Measurements from ENCODE around the gene SMYD5. TPM values are rescaled to one million over a fixed set of nuclear protein-coding genes. Genes with fewer than 3 reads are reported as not detected.

Gene SMYD5
- total RNA-seq, 1 experiment from 2014 or later, result 28.3 TPM

- Histone ChIP-seq H3K79me2 (ENCODE audit: low read depth) (peaks cover 89% of the 10 kb centered on the region), H3K9me3 (ENCODE audit: insufficient read depth, low read depth) (no peaks in the 10 kb centered on the region), H3K27me3 (ENCODE audit: insufficient read depth, low read depth) (no peaks in the 10 kb centered on the region), H2AFZ (no peak overlapping the region), H3F3A (ENCODE audit: insufficient read depth, low read depth) (peaks cover 19% of the 10 kb centered on the region), H3K27ac (no peak overlapping the region), H3K4me1 (replicated peaks; ENCODE audit: insufficient read depth) (peaks cover 20% of the 10 kb centered on the region), H3K4me2 (no peak overlapping the region), H3K9me2 (ENCODE audit: insufficient read depth) (no peaks in the 10 kb centered on the region), H4K20me1 (ENCODE audit: insufficient read depth) (peaks cover 66% of the 10 kb centered on the region), H3K4me3 (no peak overlapping the region), H3K36me3 (ENCODE audit: low read depth) (peaks cover 27% of the 10 kb centered on the region)
- DNase-seq, result no peak
- POLR2A ChIA-PET (ENCODE audit: unreplicated experiment), result no interaction called here
- CTCF ChIA-PET, result no interaction called here
- BruUV-seq (replicated peaks), result no TSS peak
- TF ChIP-seq EZH2 (IDR thresholded peaks at IDR 0.05; ENCODE audit: low read depth), result no peak
- TF ChIP-seq CTCF (conservative IDR thresholded peaks at IDR 0.05), result no peak
- intact Hi-C loops (cut with micrococcal nuclease; ENCODE audit: unreplicated experiment), result loop anchor here (10.0 kb wide), 1 partner anchor 147 kb away; the partner anchor contains the start of gene ALMS1
Measured at GRCh38 chr2:73238149-73238548, 24.1 kb downstream of the SMYD5 start.

- TF ChIP-seq EZH2 (IDR thresholded peaks at IDR 0.05; ENCODE audit: low read depth), result no peak
- TF ChIP-seq CTCF (conservative IDR thresholded peaks at IDR 0.05), result no peak
- Histone ChIP-seq H4K20me1 (ENCODE audit: insufficient read depth) (peaks cover 73% of the 10 kb centered on the region), H3K4me3 (no peak overlapping the region), H3K27me3 (ENCODE audit: insufficient read depth, low read depth) (no peaks in the 10 kb centered on the region), H3K4me2 (no peak overlapping the region), H3K9me3 (ENCODE audit: insufficient read depth, low read depth) (no peaks in the 10 kb centered on the region), H3K79me2 (ENCODE audit: low read depth) (peaks cover 94% of the 10 kb centered on the region), H3F3A (ENCODE audit: insufficient read depth, low read depth) (peaks cover 21% of the 10 kb centered on the region), H3K27ac (no peak overlapping the region), H3K4me1 (replicated peaks; ENCODE audit: insufficient read depth) (peaks cover 27% of the 10 kb centered on the region), H3K9me2 (ENCODE audit: insufficient read depth) (no peaks in the 10 kb centered on the region), H2AFZ (no peak overlapping the region), H3K36me3 (ENCODE audit: low read depth) (peaks cover 32% of the 10 kb centered on the region)
- ChIA-PET CTCF (no interaction called here), POLR2A (ENCODE audit: unreplicated experiment) (no interaction called here)
- no peak for DNase-seq
- BruUV-seq (replicated peaks), result no TSS peak
- intact Hi-C loops (cut with micrococcal nuclease; ENCODE audit: unreplicated experiment), result loop anchor here (10.0 kb wide), 1 partner anchor 146 kb away; the partner anchor contains the start of gene ALMS1
Measured at GRCh38 chr2:73238976-73239375, 24.9 kb downstream of the SMYD5 start.

- ChIA-PET POLR2A (ENCODE audit: unreplicated experiment) (no interaction called here), CTCF (no interaction called here)
- Histone ChIP-seq H3F3A (ENCODE audit: insufficient read depth, low read depth) (peaks cover 27% of the 10 kb centered on the region), H3K4me3 (no peak overlapping the region), H3K4me2 (no peak overlapping the region), H3K79me2 (ENCODE audit: low read depth) (peaks cover 91% of the 10 kb centered on the region), H3K27ac (no peak overlapping the region), H3K4me1 (replicated peaks; ENCODE audit: insufficient read depth) (peaks cover 32% of the 10 kb centered on the region), H3K27me3 (ENCODE audit: insufficient read depth, low read depth) (no peaks in the 10 kb centered on the region), H3K9me2 (ENCODE audit: insufficient read depth) (no peaks in the 10 kb centered on the region), H3K9me3 (ENCODE audit: insufficient read depth, low read depth) (no peaks in the 10 kb centered on the region), H3K36me3 (ENCODE audit: low read depth) (peaks cover 38% of the 10 kb centered on the region), H2AFZ (no peak overlapping the region), H4K20me1 (ENCODE audit: insufficient read depth) (peaks cover 81% of the 10 kb centered on the region)
- intact Hi-C loops (cut with micrococcal nuclease; ENCODE audit: unreplicated experiment), result loop anchor here (10.0 kb wide), 1 partner anchor 145 kb away; the partner anchor contains the start of gene ALMS1
- TF ChIP-seq CTCF (conservative IDR thresholded peaks at IDR 0.05) (no peak), EZH2 (IDR thresholded peaks at IDR 0.05; ENCODE audit: low read depth) (no peak)
- no peak for DNase-seq
- BruUV-seq (replicated peaks), result no TSS peak
Measured at GRCh38 chr2:73239776-73240175, 25.7 kb downstream of the SMYD5 start.

Measured in PC-9 (cell line).